Right lobe of liver (tissue), 6 donors: Measurements from ENCODE around the gene E2F7. TPM values are rescaled to one million over a fixed set of nuclear protein-coding genes. Genes with fewer than 3 reads are reported as not detected.

Experiments
- ATAC-seq, 4 donors: fragments of 200-7000 bp; cut with Tn5 transposase; one replicate each; pipeline ENCODE4 v1.9.1; 2020; ENCODE audit warnings: mild to moderate bottlenecking in 4 of 4, moderate library complexity in 4 of 4
- DNase-seq, 3 donors: peaks; one replicate each; pipeline ENCODE4 v3.0.0-alpha.2; 2020
- H3K27ac ChIP-seq, 3 donors: fragments of 200-600 bp; one replicate each; pipeline ENCODE4 v1.8.0; 2022
- H3K27me3 ChIP-seq, 2 donors: fragments of 200-600 bp; one replicate each; pipeline ENCODE4 v1.8.0; 2022
- H3K36me3 ChIP-seq, 4 donors: fragments of 200-600 bp; sonication (generic) in 1 of 4; one replicate each; pipeline versions ENCODE4 v1.5.1 to v1.8.0; 2017 to 2022; ENCODE audit warnings: control low read depth in 1 of 4
- H3K4me1 ChIP-seq, 4 donors: fragments of 200-600 bp; sonication (generic) in 1 of 4; one replicate each; pipeline versions ENCODE4 v1.5.1 to v1.8.0; 2017 to 2022; ENCODE audit warnings: control low read depth in 1 of 4
- H3K4me3 ChIP-seq, 3 donors: fragments of 200-600 bp; one replicate each; pipeline ENCODE4 v1.8.0; 2022
- H3K9me3 ChIP-seq, 4 donors: fragments of 200-600 bp; sonication (generic) in 1 of 4; one replicate each; pipeline versions ENCODE4 v1.5.1 to v1.8.0; 2017 to 2022; ENCODE audit warnings: control low read depth in 1 of 4
- CTCF ChIP-seq, 4 donors: fragments of 200-600 bp in 3 of 4; fragments of 450-650 bp in 1 of 4; IDR thresholded peaks; one replicate each; pipeline versions ENCODE4 v1.5.1 to v1.8.0; 2016 to 2022; ENCODE audit warnings: antibody characterized with exemption in 4 of 4, mild to moderate bottlenecking in 2 of 4
- POLR2A ChIP-seq: fragments of 450-650 bp; IDR thresholded peaks from one replicate; pipeline ENCODE4 v1.6.1; 2017; ENCODE audit warnings: antibody characterized with exemption, mild to moderate bottlenecking
- WGBS: methylation state at CpG from one replicate; pipeline ENCODE4 v1.1.6; 2018; ENCODE audit warnings: low coverage, low lambda C conversion rate; ENCODE audit not compliant: insufficient coverage; ENCODE audit errors: missing lambda C conversion rate; 5-methylcytosine and 5-hydroxymethylcytosine counted together
- intact Hi-C, 2 donors: fragments of 100-400 bp; cut with DNase I; formaldehyde crosslinking; loops; one replicate each; pipeline versions ENCODE4 v1.11.2 to v1.14.1; 2022
- total RNA-seq, 6 experiments: library from RNA; depleted of rRNA in 2 of 6; stranded (reverse); fragments of >200 nt in 2 of 6; fragmentation: NEBNext Ultra II Directional in 3 of 6; extraction: Animal tissue kit (Norgen Biotek cat#: 25700) in 3 of 6; gene quantifications; one replicate each; pipeline versions ENCODE4 v1.1.0 to v1.2.4, GENCODE V29; 2016 to 2023
- donor health status: DM: no; HTN: yes; CAD: no.
- donor health status: DM: no; HTN: no; CAD: no.
- donor health status: DM: no; HTN: no; CAD: no.
- donor health status: DM: no; HTN: yes; CAD: no.
- donor health status: DM: no; HTN: yes; CAD: no.

The E2F7 gene
- total RNA-seq, 6 experiments from 2014 or later, result 0.23 to 0.55 (median 0.37) TPM; not detected in 2

- Histone ChIP-seq H3K36me3 (no peaks in the 10 kb centered on the region), H3K27ac (no peak overlapping the region), H3K4me1 (no peaks in the 10 kb centered on the region), H3K9me3 (no peaks in the 10 kb centered on the region), H3K27me3 (no peaks in the 10 kb centered on the region), H3K4me3 (no peak overlapping the region)
- 70% methylated on average over 6 of the region's 6 CpGs for WGBS
- ATAC-seq, result no peak
- DNase-seq, result no peak
- TF ChIP-seq POLR2A (no peak), CTCF (IDR thresholded peaks at IDR 0.05) (no peak)
- intact Hi-C loops, result no loop called here
Measured at GRCh38 chr12:77023501-77023900, 41.9 kb downstream of the E2F7 start.

- no peaks in the 10 kb centered on the region for H3K36me3 ChIP-seq
- WGBS, result 100% methylated on average over 1 of the region's 2 CpGs
- ATAC-seq (no peak), DNase-seq (no peak)
- intact Hi-C loops, result no loop called here
- H3K4me3 ChIP-seq, result no peak overlapping the region
- H3K27ac ChIP-seq, result no peak overlapping the region
- no peaks in the 10 kb centered on the region for H3K4me1 ChIP-seq
- TF ChIP-seq CTCF (IDR thresholded peaks at IDR 0.05), result no peak
- TF ChIP-seq POLR2A, result no peak
- H3K27me3 ChIP-seq, result no peaks in the 10 kb centered on the region
- no peaks in the 10 kb centered on the region for H3K9me3 ChIP-seq
Measured at GRCh38 chr12:77019920-77020319, 45.4 kb downstream of the E2F7 start.

- intact Hi-C loops, result no loop called here
- TF ChIP-seq POLR2A (no peak), CTCF (IDR thresholded peaks at IDR 0.05) (no peak)
Measured at GRCh38 chr12:77016606-77017005, 48.8 kb downstream of the E2F7 start.

GRCh38 chr12:77013091-77013490, 52.3 kb downstream of the E2F7 start:
- ATAC-seq, result no peak
- no peaks in the 10 kb centered on the region for H3K36me3 ChIP-seq
- no peaks in the 10 kb centered on the region for H3K27me3 ChIP-seq
- TF ChIP-seq CTCF (IDR thresholded peaks at IDR 0.05), result no peak
- no peak for TF ChIP-seq POLR2A
- H3K4me1 ChIP-seq, result peaks cover 0 to 3% (median 0%) of the 10 kb centered on the region in 4 donors
- H3K9me3 ChIP-seq, result no peaks in the 10 kb centered on the region
- no peak overlapping the region for H3K4me3 ChIP-seq
- H3K27ac ChIP-seq, result no peak overlapping the region
- DNase-seq, result no peak
- intact Hi-C loops, result no loop called here
- 20% methylated on average over 1 of the region's 1 CpG for WGBS

More at GRCh38 chr12:77016606-77017005, 48.8 kb downstream of the E2F7 start:
- no peak overlapping the region for H3K4me3 ChIP-seq
- no peaks in the 10 kb centered on the region for H3K4me1 ChIP-seq
- no peak for ATAC-seq
- WGBS, result 87% methylated on average over 1 of the region's 1 CpG
- H3K27ac ChIP-seq, result no peak overlapping the region
- H3K27me3 ChIP-seq, result no peaks in the 10 kb centered on the region
- no peak for DNase-seq
- no peaks in the 10 kb centered on the region for H3K36me3 ChIP-seq
- no peaks in the 10 kb centered on the region for H3K9me3 ChIP-seq
